Tibial nerve (tissue), 4 donors: ENCODE data around the gene ISYNA1. TPM values are rescaled to one million over a fixed set of nuclear protein-coding genes. Genes with fewer than 3 reads are reported as not detected.

Experiments
- DNase-seq, 2 donors: peaks; one replicate each; pipeline ENCODE4 v3.0.0-alpha.2; 2019; ENCODE audit warnings: low spot score in 2 of 2
- H3K27ac ChIP-seq, 4 donors: fragments of 200-600 bp; sonication (generic) in 3 of 4; one replicate each; pipeline ENCODE4 v1.5.1; 2017 to 2019; ENCODE audit warnings: mild to moderate bottlenecking in 1 of 4
- H3K27me3 ChIP-seq, 2 donors: fragments of 200-600 bp; sonication (generic) in 1 of 2; one replicate each; pipeline versions ENCODE4 v1.5.1 to v1.6.0; 2017 to 2019
- H3K36me3 ChIP-seq, 3 donors: fragments of 200-600 bp; sonication (generic); one replicate each; pipeline ENCODE4 v1.5.1; 2018 to 2019
- H3K4me1 ChIP-seq, 4 donors: fragments of 200-600 bp; sonication (generic) in 3 of 4; one replicate each; pipeline ENCODE4 v1.5.1; 2017 to 2019
- H3K4me3 ChIP-seq, 4 donors: fragments of 200-600 bp; sonication (generic) in 3 of 4; one replicate each; pipeline ENCODE4 v1.5.1; 2017 to 2019; ENCODE audit warnings: mild to moderate bottlenecking in 1 of 4, moderate library complexity in 1 of 4
- H3K9me3 ChIP-seq, 4 donors: fragments of 200-600 bp; sonication (generic) in 3 of 4; one replicate each; pipeline ENCODE4 v1.5.1; 2017 to 2019
- EP300 ChIP-seq, 2 donors: sonication (generic); formaldehyde crosslinking; IDR thresholded peaks; one replicate each; pipeline ENCODE4 v1.6.1; 2017; ENCODE audit warnings: antibody characterized with exemption in 2 of 2, mild to moderate bottlenecking in 1 of 2
- POLR2A ChIP-seq, 2 donors: fragments of 450-650 bp; IDR thresholded peaks; one replicate each; pipeline ENCODE4 v1.6.1; 2017; ENCODE audit warnings: antibody characterized with exemption in 2 of 2, mild to moderate bottlenecking in 2 of 2, moderate library complexity in 2 of 2
- WGBS, 2 donors: methylation state at CpG; one replicate each; pipeline ENCODE4 v1.1.5; 2018; 5-methylcytosine and 5-hydroxymethylcytosine counted together
- total RNA-seq, 4 donors: library from RNA; depleted of rRNA; stranded (reverse); fragments of >200 nt; gene quantifications; one replicate each; pipeline ENCODE4 v1.1.0, GENCODE V29; 2016
- TF ChIP-seq, protein P1 (sequence below), 5 experiments: fragments of 200-600 bp in 3 of 5; fragments of 450-650 bp in 2 of 5; sonication (generic) in 3 of 5; IDR thresholded peaks; one replicate each; pipeline ENCODE4 v1.5.1; 2016 to 2019; ENCODE audit warnings: antibody characterized with exemption in 5 of 5, mild to moderate bottlenecking in 3 of 5, moderate library complexity in 2 of 5

ISYNA1 gene
- total RNA-seq, 4 donors from 2014 or later: 43.5 to 82.2 (median 52.4) TPM

DNA sequence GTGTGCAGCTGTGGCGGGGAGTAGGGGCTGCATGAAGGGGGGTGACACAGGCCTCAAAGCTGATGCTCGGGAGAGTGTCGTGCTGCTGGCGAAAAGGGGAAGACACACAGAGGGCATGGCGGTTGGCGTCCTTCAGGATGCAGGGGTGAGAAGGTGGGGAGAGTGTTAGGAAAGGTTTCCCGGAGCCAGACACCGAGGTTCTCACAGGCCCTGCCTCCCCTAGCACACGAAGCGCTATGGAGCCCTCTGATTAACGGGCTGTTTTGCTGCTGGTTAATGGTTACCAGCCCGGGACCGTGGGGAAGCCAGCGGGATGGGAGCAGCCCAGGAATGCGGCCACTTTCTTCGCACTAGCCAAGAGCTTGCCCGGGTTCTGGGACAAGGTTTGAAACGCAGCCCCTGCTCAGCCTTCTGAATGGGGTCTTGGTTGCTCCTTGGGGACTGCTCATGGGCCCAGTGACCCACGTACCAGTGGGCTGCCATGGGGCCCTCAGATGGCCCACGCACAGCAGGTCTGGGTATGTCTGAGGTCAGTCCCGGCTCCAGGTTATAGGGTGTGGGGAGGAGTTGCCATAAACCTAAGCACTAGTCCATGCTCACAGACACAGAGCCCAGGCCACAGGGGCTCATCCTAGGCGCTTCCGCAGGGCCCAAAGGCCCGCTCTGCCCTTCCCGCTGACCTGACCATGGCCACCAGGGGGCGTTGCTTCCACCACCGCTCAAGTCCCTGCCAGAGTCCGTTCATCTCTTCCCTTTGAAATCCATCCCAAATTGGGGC lies 31.3 kb upstream of the ISYNA1 start:
- Histone ChIP-seq H3K4me3 (no peak overlapping the region), H3K27me3 (no peaks in the 10 kb centered on the region), H3K4me1 (peaks cover 0 to 70% (median 32%) of the 10 kb centered on the region in 4 donors), H3K9me3 (no peaks in the 10 kb centered on the region), H3K27ac (peak overlapping the region in 2 of 4 donors; percentile 32), H3K36me3 (peaks cover 0 to 20% (median 0%) of the 10 kb centered on the region in 3 donors)
- 77 to 84% methylated on average over 20 to 26 of the region's 28 CpGs for WGBS, 2 donors
- DNase-seq: peak; percentile 43 to 68
- TF ChIP-seq, protein P1, sequence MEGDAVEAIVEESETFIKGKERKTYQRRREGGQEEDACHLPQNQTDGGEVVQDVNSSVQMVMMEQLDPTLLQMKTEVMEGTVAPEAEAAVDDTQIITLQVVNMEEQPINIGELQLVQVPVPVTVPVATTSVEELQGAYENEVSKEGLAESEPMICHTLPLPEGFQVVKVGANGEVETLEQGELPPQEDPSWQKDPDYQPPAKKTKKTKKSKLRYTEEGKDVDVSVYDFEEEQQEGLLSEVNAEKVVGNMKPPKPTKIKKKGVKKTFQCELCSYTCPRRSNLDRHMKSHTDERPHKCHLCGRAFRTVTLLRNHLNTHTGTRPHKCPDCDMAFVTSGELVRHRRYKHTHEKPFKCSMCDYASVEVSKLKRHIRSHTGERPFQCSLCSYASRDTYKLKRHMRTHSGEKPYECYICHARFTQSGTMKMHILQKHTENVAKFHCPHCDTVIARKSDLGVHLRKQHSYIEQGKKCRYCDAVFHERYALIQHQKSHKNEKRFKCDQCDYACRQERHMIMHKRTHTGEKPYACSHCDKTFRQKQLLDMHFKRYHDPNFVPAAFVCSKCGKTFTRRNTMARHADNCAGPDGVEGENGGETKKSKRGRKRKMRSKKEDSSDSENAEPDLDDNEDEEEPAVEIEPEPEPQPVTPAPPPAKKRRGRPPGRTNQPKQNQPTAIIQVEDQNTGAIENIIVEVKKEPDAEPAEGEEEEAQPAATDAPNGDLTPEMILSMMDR (IDR thresholded peaks at IDR 0.05): peak; percentile 64 to 81 (median 79)
- no peak for TF ChIP-seq POLR2A (IDR thresholded peaks at IDR 0.05)

DNA sequence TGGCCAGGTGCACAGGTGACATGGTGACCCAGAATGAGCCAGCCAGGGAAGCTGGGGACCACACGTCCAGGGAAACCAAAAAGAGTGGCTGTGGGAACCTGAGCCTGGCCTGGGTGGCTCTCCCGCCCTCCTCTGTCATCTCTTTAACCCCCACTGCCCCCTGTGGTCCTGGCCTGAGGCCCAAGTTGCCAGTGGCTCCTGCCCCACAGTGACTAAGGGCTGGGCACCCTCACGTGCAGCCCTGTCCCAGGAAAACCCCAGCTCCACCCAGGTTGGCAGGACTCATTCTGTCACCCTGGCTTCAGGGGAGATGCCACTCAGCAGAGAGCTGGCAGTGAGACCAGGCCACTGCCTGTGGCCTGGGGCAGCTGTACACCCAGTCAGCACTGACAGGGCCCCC lies 30.6 kb upstream of the ISYNA1 start:
- peaks cover 0 to 68% (median 32%) of the 10 kb centered on the region in 4 donors for H3K4me1 ChIP-seq

DNA sequence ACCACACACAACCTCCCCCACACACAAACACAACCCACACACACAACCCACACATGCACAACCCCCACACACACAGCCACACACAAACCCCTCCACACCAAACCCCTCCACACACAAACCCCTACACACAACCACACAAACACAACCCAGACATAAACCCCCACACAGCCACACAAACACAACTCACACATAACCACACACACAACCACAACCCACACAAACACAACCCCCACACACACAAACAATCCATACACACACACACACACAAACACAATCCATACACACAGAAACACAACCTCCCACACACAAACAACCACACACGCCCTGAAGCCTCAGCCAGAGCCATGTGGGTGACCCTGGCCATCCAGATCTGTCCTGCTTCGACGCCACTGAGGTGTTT lies 30.0 kb upstream of the ISYNA1 start:
- no peak overlapping the region for H3K4me3 ChIP-seq
- WGBS, 2 donors: 77 to 83% methylated on average over 3 of the region's 3 CpGs
- H3K4me1 ChIP-seq: peaks cover 0 to 62% (median 30%) of the 10 kb centered on the region in 4 donors
- no peak for DNase-seq
- peaks cover 0 to 20% (median 0%) of the 10 kb centered on the region in 3 donors for H3K36me3 ChIP-seq
- TF ChIP-seq, protein P1 (IDR thresholded peaks at IDR 0.05): no peak
- TF ChIP-seq EP300 (IDR thresholded peaks at IDR 0.05) (no peak), POLR2A (IDR thresholded peaks at IDR 0.05) (no peak)
- H3K27ac ChIP-seq: peak overlapping the region in 3 of 4 donors; percentile 3 to 12 (median 8)
- H3K9me3 ChIP-seq: no peaks in the 10 kb centered on the region
- no peaks in the 10 kb centered on the region for H3K27me3 ChIP-seq

More for the DNA sequence above, 30.6 kb upstream of the ISYNA1 start:
- Histone ChIP-seq H3K36me3 (peaks cover 0 to 22% (median 0%) of the 10 kb centered on the region in 3 donors), H3K27me3 (no peaks in the 10 kb centered on the region), H3K4me3 (no peak overlapping the region), H3K27ac (peak overlapping the region in 3 of 4 donors; percentile 3 to 12 (median 8)), H3K9me3 (no peaks in the 10 kb centered on the region)
- WGBS, 2 donors: 71 to 73% methylated on average over 3 of the region's 3 CpGs
- TF ChIP-seq, protein P1 (IDR thresholded peaks at IDR 0.05): no peak
- TF ChIP-seq EP300 (IDR thresholded peaks at IDR 0.05) (no peak), POLR2A (IDR thresholded peaks at IDR 0.05) (no peak)
- no peak for DNase-seq

DNA sequence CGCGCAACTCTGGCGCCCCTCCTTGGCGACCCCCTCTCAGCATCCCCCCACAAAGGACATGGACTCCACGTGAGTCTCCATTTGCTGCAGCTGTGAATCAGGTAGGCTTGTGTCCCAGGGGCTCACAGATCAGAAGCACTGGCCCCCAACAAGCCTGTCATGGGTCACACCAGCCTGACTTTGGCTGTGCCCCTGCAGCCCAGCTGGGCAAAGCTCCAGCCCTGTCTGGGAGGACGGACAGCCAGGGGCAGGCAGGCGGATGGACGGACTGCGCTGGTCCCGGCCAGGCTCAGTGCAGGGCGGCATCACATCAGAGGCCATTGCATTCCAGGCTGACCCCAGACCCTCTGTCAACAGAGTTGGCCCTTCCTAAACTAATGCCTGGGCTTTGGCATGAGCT lies 28.4 kb upstream of the ISYNA1 start:
- Histone ChIP-seq H3K9me3 (no peaks in the 10 kb centered on the region), H3K4me1 (peaks cover 0 to 68% (median 33%) of the 10 kb centered on the region in 4 donors), H3K27me3 (no peaks in the 10 kb centered on the region), H3K36me3 (peaks cover 0 to 16% (median 3%) of the 10 kb centered on the region in 3 donors), H3K4me3 (no peak overlapping the region), H3K27ac (peak overlapping the region in 3 of 4 donors; percentile 62 to 87 (median 85))
- DNase-seq: no peak
- TF ChIP-seq POLR2A (IDR thresholded peaks at IDR 0.05) (no peak), EP300 (IDR thresholded peaks at IDR 0.05) (no peak)
- TF ChIP-seq, protein P1 (IDR thresholded peaks at IDR 0.05): no peak
- WGBS, 2 donors: 82 to 90% methylated on average over 10 to 11 of the region's 11 CpGs

DNA sequence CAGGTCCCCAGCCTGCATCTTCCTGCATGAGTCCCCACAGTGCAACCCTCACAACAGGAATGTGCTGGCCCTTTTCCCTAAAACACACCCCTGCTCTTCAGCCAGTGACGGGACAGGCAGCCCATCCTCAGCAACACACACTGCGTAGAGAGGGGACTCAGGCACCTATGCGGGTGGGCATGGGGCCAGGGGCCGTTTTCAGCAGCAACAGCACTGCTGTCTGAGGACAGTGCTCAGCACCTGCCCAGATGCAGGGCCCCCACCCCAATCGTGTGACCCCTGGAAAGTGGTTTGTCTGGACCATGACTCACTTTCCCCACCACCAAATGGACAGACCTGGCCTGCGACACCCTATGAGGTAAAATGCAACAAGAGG lies 28.0 kb upstream of the ISYNA1 start:
- Histone ChIP-seq H3K9me3 (no peaks in the 10 kb centered on the region), H3K36me3 (peaks cover 4 to 20% (median 7%) of the 10 kb centered on the region in 3 donors), H3K27ac (peak overlapping the region in 3 of 4 donors; percentile 62 to 87 (median 85)), H3K27me3 (no peaks in the 10 kb centered on the region), H3K4me1 (peaks cover 0 to 72% (median 36%) of the 10 kb centered on the region in 4 donors), H3K4me3 (no peak overlapping the region)
- TF ChIP-seq EP300 (IDR thresholded peaks at IDR 0.05) (no peak), POLR2A (IDR thresholded peaks at IDR 0.05) (no peak)
- TF ChIP-seq, protein P1 (IDR thresholded peaks at IDR 0.05): no peak
- DNase-seq: no peak
- 88 to 92% methylated on average over 2 to 6 of the region's 6 CpGs for WGBS, 2 donors
